GM21717 (cell line): Measurements from ENCODE around the gene PIK3C2B.

ENCODE experiments used
- ATAC-seq: cut with Tn5 transposase; IDR thresholded peaks from one replicate; pipeline ENCODE4 v1.9.1; 2021; ENCODE audit warnings: mild to moderate bottlenecking, moderate library complexity; ENCODE audit not compliant: unreplicated experiment

Gene PIK3C2B

GRCh38 chr1:204480515-204480914, 14.1 kb downstream of the PIK3C2B start:
- peak; percentile 47 for ATAC-seq

GRCh38 chr1:204479387-204480136, 15.0 kb downstream of the PIK3C2B start:
- ATAC-seq: no peak

- ATAC-seq: no peak
Observed at GRCh38 chr1:204478921-204479320, 15.7 kb downstream of the PIK3C2B start.

- ATAC-seq: no peak
Observed at GRCh38 chr1:204478172-204478899, 16.3 kb downstream of the PIK3C2B start.

GRCh38 chr1:204477036-204477740, 17.4 kb downstream of the PIK3C2B start:
- ATAC-seq: no peak

GRCh38 chr1:204476563-204476962, 18.0 kb downstream of the PIK3C2B start:
- ATAC-seq: no peak

GRCh38 chr1:204475656-204476432, 18.8 kb downstream of the PIK3C2B start:
- no peak for ATAC-seq

- no peak for ATAC-seq
Observed at GRCh38 chr1:204473400-204473965, 21.1 kb downstream of the PIK3C2B start.

- no peak for ATAC-seq
Observed at GRCh38 chr1:204472660-204473059, 21.9 kb downstream of the PIK3C2B start.

- ATAC-seq: no peak
Observed at GRCh38 chr1:204471687-204472086, 22.9 kb downstream of the PIK3C2B start.

- no peak for ATAC-seq
Observed at GRCh38 chr1:204469304-204469703, 25.3 kb downstream of the PIK3C2B start.

- no peak for ATAC-seq
Observed at GRCh38 chr1:204468766-204469302, 25.8 kb downstream of the PIK3C2B start.

- no peak for ATAC-seq
Observed at GRCh38 chr1:204468206-204468605, 26.4 kb downstream of the PIK3C2B start.

- ATAC-seq: peak; percentile 3
Observed at GRCh38 chr1:204466416-204467405, 27.9 kb downstream of the PIK3C2B start.

- peak; percentile 51 for ATAC-seq
Observed at GRCh38 chr1:204465546-204466415, 28.8 kb downstream of the PIK3C2B start.

- no peak for ATAC-seq
Observed at GRCh38 chr1:204464701-204465100, 29.9 kb downstream of the PIK3C2B start.

- ATAC-seq: no peak
Observed at GRCh38 chr1:204464187-204464631, 30.4 kb downstream of the PIK3C2B start.
